Measurements from ENCODE around the gene BARX2. TPM values are rescaled to one million over a fixed set of nuclear protein-coding genes. Genes with fewer than 3 reads are reported as not detected.

BARX2 gene
- total and polyA plus RNA-seq, 4 donors: 0.10 to 1.2 (median 0.58) TPM

DNA sequence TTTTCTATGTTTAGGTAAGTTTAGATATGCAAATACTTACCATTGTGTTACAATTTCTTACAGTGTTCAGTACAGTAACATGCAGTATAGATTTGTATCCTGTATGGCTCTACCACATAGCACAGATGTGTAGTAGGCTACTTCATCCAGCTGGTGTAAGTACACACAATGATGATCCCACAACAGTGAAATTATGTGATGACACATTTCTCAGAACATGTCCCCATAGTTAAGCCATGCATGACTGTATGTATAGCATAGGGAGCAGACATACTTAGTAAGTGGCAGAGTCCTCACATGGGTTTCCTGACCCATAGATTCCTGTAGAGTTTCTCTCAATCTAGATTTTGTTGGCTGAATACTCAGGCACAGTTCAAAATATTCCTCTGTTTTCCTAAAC, 26.8 kb upstream of the BARX2 start:
- H3K27ac ChIP-seq (ENCODE audit: low read depth, low read length): no peak overlapping the region
- no peak overlapping the region for H3K4me3 ChIP-seq (ENCODE audit: low read depth, low read length)
- H3K27me3 ChIP-seq (ENCODE audit: control insufficient read depth, insufficient read depth, low read length): no peaks in the 10 kb centered on the region
- no peaks in the 10 kb centered on the region for H3K4me1 ChIP-seq (ENCODE audit: control insufficient read depth, insufficient read depth, low read length)
- no peaks in the 10 kb centered on the region for H3K36me3 ChIP-seq (ENCODE audit: control insufficient read depth, insufficient read depth, low read length)
- no peak for DNase-seq (ENCODE audit: low read depth in 4 of 6, low spot score in 6 of 6)
- no peaks in the 10 kb centered on the region for H3K9me3 ChIP-seq (ENCODE audit: control insufficient read depth, insufficient read depth, low read length)

DNA sequence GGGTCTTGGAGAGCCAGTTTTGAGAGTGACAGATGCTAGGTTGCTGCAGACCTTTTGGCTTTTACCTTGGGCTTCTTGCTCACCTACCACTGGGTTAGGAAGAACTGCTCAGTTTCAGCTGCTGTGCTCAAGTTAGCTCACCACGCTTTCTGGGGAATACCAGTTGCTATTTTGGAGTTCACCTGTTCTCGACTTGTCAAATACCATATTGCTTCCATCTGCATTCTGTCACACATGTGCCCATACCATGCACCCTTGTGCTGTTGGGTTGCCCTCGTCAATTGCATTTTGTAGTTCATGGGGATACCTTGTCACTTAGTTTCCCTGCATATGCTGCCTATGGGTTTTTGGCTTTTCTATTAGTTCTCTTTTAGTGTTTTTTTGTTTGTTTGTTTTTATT, 23.0 kb upstream of the BARX2 start:
- no peaks in the 10 kb centered on the region for H3K36me3 ChIP-seq (ENCODE audit: control insufficient read depth, insufficient read depth, low read length)
- no peak for DNase-seq (ENCODE audit: low read depth in 4 of 6, low spot score in 6 of 6)
- H3K27ac ChIP-seq (ENCODE audit: low read depth, low read length): no peak overlapping the region
- 100% methylated on average over 2 of the region's 3 CpGs for WGBS (ENCODE audit: insufficient coverage)
- H3K4me3 ChIP-seq (ENCODE audit: low read depth, low read length): no peak overlapping the region
- no peaks in the 10 kb centered on the region for H3K4me1 ChIP-seq (ENCODE audit: control insufficient read depth, insufficient read depth, low read length)
- H3K9me3 ChIP-seq (ENCODE audit: control insufficient read depth, insufficient read depth, low read length): no peaks in the 10 kb centered on the region
- H3K27me3 ChIP-seq (ENCODE audit: control insufficient read depth, insufficient read depth, low read length): no peaks in the 10 kb centered on the region

DNA sequence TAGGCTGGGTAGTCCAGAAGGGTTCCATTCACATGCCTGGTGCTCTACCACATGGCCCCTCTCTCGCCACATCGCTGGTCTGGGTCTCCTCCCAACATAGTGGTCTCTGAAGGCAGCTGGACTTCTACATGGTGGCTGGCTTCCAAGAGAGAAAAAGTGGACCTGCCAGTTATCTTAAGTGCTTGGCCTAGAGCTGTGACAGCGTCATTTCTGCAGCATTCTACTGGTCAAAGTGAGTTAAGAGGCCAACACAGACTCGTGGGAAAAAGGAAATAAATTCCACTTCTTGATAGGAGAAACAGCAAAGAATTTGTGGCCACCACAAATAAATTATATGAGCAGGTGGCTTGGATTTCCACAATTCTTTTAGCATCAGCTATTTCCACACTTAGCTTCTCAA, 21.0 kb upstream of the BARX2 start:
- no peaks in the 10 kb centered on the region for H3K9me3 ChIP-seq (ENCODE audit: control insufficient read depth, insufficient read depth, low read length)
- no peaks in the 10 kb centered on the region for H3K27me3 ChIP-seq (ENCODE audit: control insufficient read depth, insufficient read depth, low read length)
- no peaks in the 10 kb centered on the region for H3K36me3 ChIP-seq (ENCODE audit: control insufficient read depth, insufficient read depth, low read length)
- no peak overlapping the region for H3K27ac ChIP-seq (ENCODE audit: low read depth, low read length)
- 92% methylated on average over 2 of the region's 4 CpGs for WGBS (ENCODE audit: insufficient coverage)
- no peak overlapping the region for H3K4me3 ChIP-seq (ENCODE audit: low read depth, low read length)
- H3K4me1 ChIP-seq (ENCODE audit: control insufficient read depth, insufficient read depth, low read length): no peaks in the 10 kb centered on the region
- no peak for DNase-seq (ENCODE audit: low read depth in 4 of 6, low spot score in 6 of 6)

- H3K36me3 ChIP-seq (ENCODE audit: control insufficient read depth, insufficient read depth, low read length): no peaks in the 10 kb centered on the region
- no peaks in the 10 kb centered on the region for H3K9me3 ChIP-seq (ENCODE audit: control insufficient read depth, insufficient read depth, low read length)
- H3K4me1 ChIP-seq (ENCODE audit: control insufficient read depth, insufficient read depth, low read length): peaks cover 5% of the 10 kb centered on the region
- DNase-seq (ENCODE audit: low read depth in 4 of 6, low spot score in 6 of 6): no peak
- no peak overlapping the region for H3K4me3 ChIP-seq (ENCODE audit: low read depth, low read length)
- H3K27me3 ChIP-seq (ENCODE audit: control insufficient read depth, insufficient read depth, low read length): peaks cover 11% of the 10 kb centered on the region
- H3K27ac ChIP-seq (ENCODE audit: low read depth, low read length): no peak overlapping the region
- WGBS (ENCODE audit: insufficient coverage): no CpG with 5 or more reads among the region's 2 CpGs
These were observed 15.9 kb upstream of the BARX2 start for GRCh38 chr11:129359748-129360147.

DNA sequence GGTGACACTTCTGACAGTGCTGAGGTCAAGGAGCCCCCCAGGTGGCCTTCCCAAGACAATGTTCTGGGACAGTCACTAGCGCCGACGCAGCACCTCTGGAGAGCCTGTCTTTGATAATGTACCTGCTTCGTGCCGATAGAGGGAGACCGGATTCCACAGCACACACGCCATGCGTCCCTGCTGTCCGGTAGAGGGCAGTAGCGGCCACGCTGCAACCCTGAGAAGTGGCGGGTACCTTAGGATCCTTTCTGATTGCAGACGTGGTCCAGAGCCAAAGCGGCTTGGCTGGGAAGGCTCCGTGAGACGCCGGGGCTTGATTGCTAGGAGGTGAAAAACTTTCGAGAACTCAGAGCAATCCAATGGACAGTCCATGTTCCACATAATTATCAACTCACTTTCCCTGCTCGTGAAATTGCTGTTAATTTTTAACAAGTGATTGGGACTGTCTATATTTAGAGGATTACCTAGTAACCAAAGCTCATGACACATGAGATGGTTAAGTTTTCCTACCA, 11.4 kb upstream of the BARX2 start:
- Histone ChIP-seq H3K27ac (ENCODE audit: low read depth, low read length) (no peak overlapping the region), H3K27me3 (ENCODE audit: control insufficient read depth, insufficient read depth, low read length) (peaks cover 37% of the 10 kb centered on the region), H3K4me3 (ENCODE audit: low read depth, low read length) (no peak overlapping the region), H3K36me3 (ENCODE audit: control insufficient read depth, insufficient read depth, low read length) (no peaks in the 10 kb centered on the region), H3K4me1 (ENCODE audit: control insufficient read depth, insufficient read depth, low read length) (peaks cover 5% of the 10 kb centered on the region), H3K9me3 (ENCODE audit: control insufficient read depth, insufficient read depth, low read length) (no peaks in the 10 kb centered on the region)
- under 1% methylated on average over 16 of the region's 19 CpGs for WGBS (ENCODE audit: insufficient coverage)
- peak in 5 of 6 donors; percentile 70 to 95 (median 72) for DNase-seq (ENCODE audit: low read depth in 4 of 6, low spot score in 6 of 6)

DNA sequence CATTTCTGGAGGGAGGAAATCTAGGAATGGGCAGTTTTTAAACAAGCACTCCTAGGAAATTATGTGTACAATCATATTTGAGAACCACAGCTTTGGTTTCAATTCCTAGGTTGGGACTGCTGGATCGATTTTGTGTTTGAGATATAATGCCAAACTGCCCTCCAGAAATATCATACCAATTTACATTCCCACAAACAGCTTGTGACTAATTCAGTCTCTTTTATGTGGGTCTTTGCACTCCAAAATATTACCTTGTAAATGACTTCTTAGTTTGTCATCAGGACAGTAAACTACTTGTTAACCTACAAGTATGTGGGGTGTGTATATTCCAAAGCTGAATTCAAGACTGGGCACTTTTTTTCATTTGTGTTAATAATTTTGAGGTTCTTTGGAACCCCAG, 9.8 kb upstream of the BARX2 start:
- Histone ChIP-seq H3K27me3 (ENCODE audit: control insufficient read depth, insufficient read depth, low read length) (peaks cover 52% of the 10 kb centered on the region), H3K27ac (ENCODE audit: low read depth, low read length) (no peak overlapping the region), H3K36me3 (ENCODE audit: control insufficient read depth, insufficient read depth, low read length) (no peaks in the 10 kb centered on the region), H3K4me1 (ENCODE audit: control insufficient read depth, insufficient read depth, low read length) (peaks cover 5% of the 10 kb centered on the region), H3K4me3 (ENCODE audit: low read depth, low read length) (no peak overlapping the region), H3K9me3 (ENCODE audit: control insufficient read depth, insufficient read depth, low read length) (no peaks in the 10 kb centered on the region)
- no CpG with 5 or more reads among the region's 1 CpG for WGBS (ENCODE audit: insufficient coverage)
- no peak for DNase-seq (ENCODE audit: low read depth in 4 of 6, low spot score in 6 of 6)

GRCh38 chr11:129366737-129367597, 8.7 kb upstream of the BARX2 start:
- no peaks in the 10 kb centered on the region for H3K36me3 ChIP-seq (ENCODE audit: control insufficient read depth, insufficient read depth, low read length)
- WGBS (ENCODE audit: insufficient coverage): 91% methylated on average over 6 of the region's 13 CpGs

GRCh38 chr11:129368889-129369672, 6.6 kb upstream of the BARX2 start:
- DNase-seq (ENCODE audit: low read depth in 4 of 6, low spot score in 6 of 6): no peak
- H3K4me1 ChIP-seq (ENCODE audit: control insufficient read depth, insufficient read depth, low read length): peaks cover 20% of the 10 kb centered on the region
- no peaks in the 10 kb centered on the region for H3K9me3 ChIP-seq (ENCODE audit: control insufficient read depth, insufficient read depth, low read length)
- peaks cover 80% of the 10 kb centered on the region for H3K27me3 ChIP-seq (ENCODE audit: control insufficient read depth, insufficient read depth, low read length)
- H3K36me3 ChIP-seq (ENCODE audit: control insufficient read depth, insufficient read depth, low read length): no peaks in the 10 kb centered on the region
- H3K4me3 ChIP-seq (ENCODE audit: low read depth, low read length): no peak overlapping the region
- no peak overlapping the region for H3K27ac ChIP-seq (ENCODE audit: low read depth, low read length)
- 33% methylated on average over 3 of the region's 4 CpGs for WGBS (ENCODE audit: insufficient coverage)

More at GRCh38 chr11:129366737-129367597, 8.7 kb upstream of the BARX2 start:
- no peak overlapping the region for H3K27ac ChIP-seq (ENCODE audit: low read depth, low read length)
- no peak overlapping the region for H3K4me3 ChIP-seq (ENCODE audit: low read depth, low read length)
- H3K4me1 ChIP-seq (ENCODE audit: control insufficient read depth, insufficient read depth, low read length): peaks cover 5% of the 10 kb centered on the region
- no peak for DNase-seq (ENCODE audit: low read depth in 4 of 6, low spot score in 6 of 6)
- H3K9me3 ChIP-seq (ENCODE audit: control insufficient read depth, insufficient read depth, low read length): no peaks in the 10 kb centered on the region
- peaks cover 63% of the 10 kb centered on the region for H3K27me3 ChIP-seq (ENCODE audit: control insufficient read depth, insufficient read depth, low read length)

- WGBS (ENCODE audit: insufficient coverage): no CpG with 5 or more reads among the region's 3 CpGs
- no peaks in the 10 kb centered on the region for H3K9me3 ChIP-seq (ENCODE audit: control insufficient read depth, insufficient read depth, low read length)
- H3K4me3 ChIP-seq (ENCODE audit: low read depth, low read length): no peak overlapping the region
- no peaks in the 10 kb centered on the region for H3K36me3 ChIP-seq (ENCODE audit: control insufficient read depth, insufficient read depth, low read length)
- no peak for DNase-seq (ENCODE audit: low read depth in 4 of 6, low spot score in 6 of 6)
- peaks cover 32% of the 10 kb centered on the region for H3K4me1 ChIP-seq (ENCODE audit: control insufficient read depth, insufficient read depth, low read length)
- peaks cover 86% of the 10 kb centered on the region for H3K27me3 ChIP-seq (ENCODE audit: control insufficient read depth, insufficient read depth, low read length)
- no peak overlapping the region for H3K27ac ChIP-seq (ENCODE audit: low read depth, low read length)
These were observed 4.9 kb upstream of the BARX2 start for GRCh38 chr11:129370715-129371114.

Measured in spinal cord (tissue), 10 donors.